ENCODE data around the gene HACD1.
"Not testable (repeated sequence)": the region's sequence is repeated elsewhere in the genome, so short reads cannot be mapped to it uniquely, and the experiment has no call there.

The HACD1 gene

GRCh38 chr10:17640331-17640816 lies 23.2 kb upstream of the HACD1 start:
- no peak for DNase-seq

DNA sequence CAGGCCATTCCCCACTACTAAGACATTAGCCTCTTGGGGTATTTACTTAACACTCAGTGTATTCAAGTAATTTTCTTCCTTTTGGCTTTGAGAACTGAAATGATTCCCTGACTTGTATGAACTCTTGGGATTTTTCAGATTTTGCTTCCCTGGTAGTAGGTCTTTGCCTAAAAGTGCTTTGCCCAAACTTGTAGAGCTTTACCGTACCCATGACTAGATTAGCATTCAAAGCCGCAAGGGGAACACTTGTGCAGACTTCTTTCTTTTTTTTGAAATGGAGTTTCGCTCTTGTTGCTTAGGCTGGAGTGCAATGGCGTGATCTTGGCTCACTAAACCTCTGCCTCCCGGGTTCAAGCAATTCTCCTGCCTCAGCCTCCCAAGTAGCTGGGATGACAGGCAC lies 20.7 kb upstream of the HACD1 start:
- no peak for DNase-seq

DNA sequence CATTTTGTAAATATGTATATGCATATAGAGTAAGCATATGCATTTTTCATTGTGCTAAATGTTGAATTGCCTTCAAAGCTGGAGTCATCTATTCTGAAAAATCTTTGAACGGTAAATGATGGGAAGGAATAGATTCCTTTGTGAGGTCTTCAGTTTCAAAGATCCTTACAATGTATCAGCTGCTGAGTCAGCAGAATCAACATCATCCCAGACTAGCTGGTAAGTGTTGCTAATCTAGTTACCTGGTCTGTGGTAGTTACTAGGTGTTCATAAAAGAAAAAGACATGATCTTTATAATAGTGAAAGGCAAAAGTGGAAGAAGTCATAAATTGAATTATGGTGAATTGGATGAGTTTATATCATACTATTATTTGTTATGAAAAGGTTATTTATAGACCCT lies 16.2 kb upstream of the HACD1 start:
- no peak for DNase-seq

DNA sequence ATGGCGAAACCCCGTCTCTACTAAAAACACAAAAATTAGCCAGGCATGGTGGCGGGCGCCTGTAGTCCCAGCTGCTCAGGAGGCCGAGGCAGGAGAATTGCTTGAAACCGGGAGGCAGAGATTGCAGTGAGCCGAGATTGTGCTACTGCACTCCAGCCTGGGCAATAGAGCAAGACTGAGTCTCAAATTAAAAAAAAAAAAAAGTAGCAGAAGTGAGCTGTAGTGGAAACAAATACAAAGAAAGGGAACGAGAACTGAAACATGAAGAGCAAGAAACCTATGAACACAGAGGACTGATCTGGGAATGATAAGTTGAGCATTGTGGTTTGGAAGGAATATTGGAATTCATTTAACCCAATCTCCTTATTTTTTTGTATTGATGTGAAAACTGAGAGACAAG lies 15.4 kb upstream of the HACD1 start:
- not testable (repeated sequence) for DNase-seq

GRCh38 chr10:17626656-17627055 lies 9.5 kb upstream of the HACD1 start:
- DNase-seq = no peak

- no peak for DNase-seq
Measured at GRCh38 chr10:17624996-17625395, 7.8 kb upstream of the HACD1 start.

- no peak for DNase-seq
Measured at GRCh38 chr10:17622061-17622460, 4.9 kb upstream of the HACD1 start.

- peak; percentile 3 to 28 for DNase-seq
Measured at GRCh38 chr10:17616403-17617030, 657 bp downstream of the HACD1 start.

DNA sequence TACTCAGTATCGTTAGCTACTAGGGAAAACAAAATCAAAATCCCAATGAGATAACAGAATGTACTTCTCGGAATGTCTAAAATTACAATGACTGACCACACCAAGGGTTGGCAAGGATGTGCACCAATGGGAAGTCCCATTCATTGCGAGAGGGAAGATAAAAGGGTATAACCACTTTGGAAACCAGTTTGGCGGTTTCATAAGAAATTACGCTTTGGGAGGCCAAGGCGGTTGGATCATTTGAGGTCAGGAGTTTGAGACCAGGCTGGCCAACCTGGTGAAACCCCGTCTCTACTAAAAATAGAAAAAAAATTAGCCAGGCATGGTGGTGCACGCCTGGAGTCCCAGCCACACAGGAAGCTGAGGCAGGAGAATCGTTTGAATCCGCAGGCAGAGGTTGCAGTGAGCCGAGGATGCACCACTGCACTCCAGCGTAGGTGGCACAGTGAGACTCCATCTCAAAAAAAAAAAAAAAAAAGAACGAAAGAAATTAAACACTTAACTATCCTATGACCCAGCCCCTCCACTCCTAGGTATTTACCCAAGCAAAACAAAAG lies 7.6 kb downstream of the HACD1 start:
- no peak for DNase-seq

DNA sequence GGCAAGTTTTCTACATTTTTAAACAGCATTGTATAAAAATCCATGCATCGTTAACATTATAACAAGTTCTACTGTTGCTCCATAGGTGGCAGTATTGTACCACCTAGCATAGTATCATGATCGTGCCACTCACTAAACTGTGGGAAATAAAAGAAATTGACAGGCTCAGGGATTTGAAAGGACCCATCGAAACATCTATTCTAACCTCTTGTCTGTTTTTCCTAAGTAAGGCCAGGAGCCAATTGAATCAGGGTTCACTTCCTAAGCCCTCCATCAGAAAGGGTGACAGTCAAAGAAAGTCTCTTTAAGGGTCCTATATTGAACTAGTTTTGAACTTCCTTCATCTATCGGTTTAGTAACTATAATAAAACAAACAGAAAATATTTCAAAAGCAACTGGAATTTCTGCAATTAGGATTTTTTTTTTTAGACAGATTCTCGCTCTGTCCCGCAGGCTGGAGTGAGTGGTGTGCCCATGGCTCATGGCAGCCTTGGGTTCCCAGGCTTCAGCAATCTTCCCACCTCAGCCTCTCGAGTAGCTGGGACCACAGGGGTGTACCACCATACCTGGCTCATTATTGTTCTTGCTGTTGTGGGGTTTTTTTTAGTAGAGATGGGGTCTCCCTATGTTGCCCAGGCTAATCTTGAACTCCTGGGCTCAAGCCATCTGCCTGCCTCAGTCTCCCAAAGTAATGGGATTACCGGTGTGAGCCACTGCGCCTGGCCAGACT lies 9.4 kb downstream of the HACD1 start:
- peak; percentile 8 to 68 for DNase-seq

- DNase-seq = no peak
Measured at GRCh38 chr10:17607060-17607459, 10.1 kb downstream of the HACD1 start.

- no peak for DNase-seq
Measured at GRCh38 chr10:17606547-17607040, 10.6 kb downstream of the HACD1 start.

- no peak for DNase-seq
Measured at GRCh38 chr10:17605936-17606335, 11.2 kb downstream of the HACD1 start.

DNA sequence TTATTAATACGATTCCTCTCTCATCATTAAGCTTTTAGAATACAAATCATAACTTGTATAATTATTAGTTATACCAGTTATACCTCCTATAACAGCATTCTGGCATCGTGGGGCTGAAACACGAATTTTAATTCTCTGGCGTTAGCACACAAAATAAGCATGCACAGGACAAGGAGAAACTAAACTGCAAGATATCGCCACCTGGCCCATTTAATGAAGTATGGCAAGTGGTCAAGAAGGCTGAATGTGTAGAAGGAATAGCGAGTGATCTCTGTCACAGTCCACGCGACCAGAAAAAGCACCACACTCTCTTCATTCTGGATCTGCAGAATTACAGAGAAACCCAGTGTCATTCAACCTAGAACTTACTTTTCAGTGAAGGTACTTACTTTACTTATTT lies 18.1 kb downstream of the HACD1 start:
- DNase-seq = peak; percentile 15 to 26

DNA sequence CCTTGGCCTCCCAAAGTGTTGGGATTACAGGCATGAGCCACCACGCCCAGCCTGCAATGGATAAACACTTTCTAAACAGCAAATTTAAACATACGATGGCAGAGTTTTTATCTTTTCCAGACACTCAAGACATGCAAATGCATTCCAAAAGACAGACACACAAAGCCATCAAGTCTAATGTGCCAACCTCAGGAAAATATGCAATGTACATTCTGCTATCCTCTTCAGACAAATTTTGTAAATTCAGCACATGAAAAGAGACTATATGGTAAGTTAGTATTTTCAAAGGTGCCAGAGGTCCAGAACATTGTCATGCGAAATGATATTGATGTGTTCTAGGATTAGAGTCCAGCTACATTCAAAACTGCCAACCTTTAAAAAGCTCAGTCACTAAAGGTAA lies 19.8 kb downstream of the HACD1 start:
- no peak for DNase-seq

GRCh38 chr10:17590969-17591645 lies 26.1 kb downstream of the HACD1 start:
- DNase-seq = no peak

GRCh38 chr10:17589316-17589715 lies 27.9 kb downstream of the HACD1 start:
- DNase-seq = not testable (repeated sequence)

DNA sequence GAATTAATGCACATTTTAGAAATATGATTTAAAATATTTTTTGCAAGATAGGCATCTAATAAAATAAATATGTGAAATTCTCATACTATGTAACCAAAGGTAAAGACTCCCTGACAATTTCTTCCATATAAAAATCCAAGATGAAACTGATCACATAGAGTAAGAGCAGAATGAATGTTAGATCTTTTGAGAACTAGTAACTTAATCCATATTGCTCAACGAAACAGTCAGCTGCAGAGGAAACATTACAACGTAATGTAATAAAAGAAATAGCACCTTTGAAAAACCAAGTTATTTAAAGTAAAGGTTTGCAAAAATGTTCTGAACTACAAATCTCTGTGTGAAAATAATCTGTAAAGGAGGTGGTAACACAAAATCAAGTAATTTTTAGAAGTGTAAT lies 28.8 kb downstream of the HACD1 start:
- no peak for DNase-seq

DNA sequence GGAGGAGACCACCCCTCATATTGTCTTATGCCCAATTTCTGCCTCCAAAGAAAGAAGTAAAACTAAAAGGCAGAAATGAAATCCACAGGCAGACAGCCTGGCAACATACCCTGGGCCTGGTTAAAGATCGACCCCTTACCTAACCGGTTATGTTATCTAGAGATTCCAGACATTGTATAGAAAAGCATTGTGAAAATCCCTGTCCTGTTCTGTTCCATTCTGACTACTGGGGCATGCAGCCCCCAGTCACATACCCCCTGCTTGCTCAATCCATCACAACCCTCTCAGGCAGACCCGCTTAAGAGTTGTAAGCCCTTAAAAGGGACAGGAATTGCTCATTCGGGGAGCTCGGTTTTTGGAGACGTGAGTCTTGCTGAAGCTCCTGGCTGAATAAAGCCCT lies 29.9 kb downstream of the HACD1 start:
- not testable (repeated sequence) for DNase-seq

- no peak for DNase-seq
Measured at GRCh38 chr10:17586821-17587234, 30.3 kb downstream of the HACD1 start.

DNA sequence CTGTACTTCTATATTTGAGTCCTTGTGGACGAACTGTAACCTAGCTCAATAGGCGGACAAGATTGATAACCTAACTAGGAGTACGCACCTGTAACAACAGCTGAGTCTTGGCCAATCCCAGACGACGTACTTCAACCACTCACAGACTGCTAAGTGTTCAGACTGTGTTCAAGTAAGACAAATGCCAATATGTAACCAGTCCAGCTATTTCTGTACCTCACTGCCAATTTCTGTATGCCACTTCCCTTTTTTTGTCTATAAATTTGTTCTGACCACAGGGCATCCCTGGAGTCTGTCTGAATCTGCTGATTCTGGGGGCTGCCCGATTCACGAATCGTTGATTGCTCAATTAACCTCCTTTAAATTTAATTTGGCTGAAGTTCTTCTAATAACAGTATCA lies 32.2 kb downstream of the HACD1 start:
- no peak for DNase-seq

DNA sequence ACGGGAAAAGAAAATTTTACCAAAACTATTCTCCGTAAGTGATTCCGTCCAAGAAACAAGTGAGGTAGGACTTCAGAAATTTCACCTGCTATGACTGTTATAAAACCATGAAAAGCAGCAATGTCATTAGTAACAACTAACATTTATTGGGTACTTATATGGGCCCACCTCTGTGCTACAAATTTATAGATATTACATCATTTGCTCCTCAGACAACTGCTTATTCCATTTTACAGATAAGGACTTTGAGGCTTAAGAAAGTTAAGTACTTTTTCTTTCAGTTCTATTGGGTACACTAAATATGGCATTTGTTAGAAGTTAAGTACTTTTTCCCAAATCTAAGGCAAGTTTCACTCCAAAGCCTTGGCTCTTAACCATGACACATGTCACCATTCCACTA lies 36.3 kb downstream of the HACD1 start:
- no peak for DNase-seq

DNA sequence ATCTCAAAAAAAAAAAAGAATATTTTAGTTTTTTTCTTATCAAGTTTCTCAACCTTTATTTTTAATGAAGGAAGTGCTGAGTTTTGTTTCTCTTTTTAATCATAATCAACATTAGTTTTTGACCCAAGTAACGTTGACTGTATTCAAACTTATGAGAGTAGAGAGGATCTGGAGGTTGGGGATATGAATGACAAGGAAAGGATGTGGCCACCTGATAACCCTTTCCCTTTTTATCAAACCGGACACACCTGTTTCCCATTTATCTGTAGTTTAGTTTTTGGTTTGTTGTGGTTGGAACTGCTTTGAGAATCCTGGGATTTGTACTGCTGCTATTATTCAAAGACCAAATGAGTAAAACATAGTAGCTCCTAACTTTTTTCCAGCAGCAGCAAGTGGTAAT lies 38.6 kb downstream of the HACD1 start:
- no peak for DNase-seq

DNA sequence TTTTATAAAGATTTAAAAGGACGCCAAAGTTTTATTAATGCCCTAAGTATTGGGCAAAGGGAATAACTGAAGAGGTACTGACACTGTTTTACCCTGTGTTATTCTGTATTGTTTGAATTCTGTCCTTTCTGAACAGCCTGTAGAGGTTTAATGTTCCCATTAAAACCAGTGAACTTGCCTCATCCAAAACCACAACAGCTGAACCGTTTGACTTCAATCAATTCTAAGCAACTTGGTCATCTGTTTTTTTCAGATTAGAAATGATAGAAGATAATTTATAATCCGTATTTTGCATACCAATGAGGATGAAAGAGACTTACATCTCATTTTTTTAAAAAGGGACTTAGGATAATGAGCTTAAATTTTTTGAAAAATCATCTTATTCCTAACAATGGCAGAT lies 40.4 kb downstream of the HACD1 start:
- DNase-seq = no peak

Measured in CD4-positive, alpha-beta T cell treated with Interferon alpha-2 for 1 hour (primary cell).